ENCODE data around the gene POC1A.

- TF ChIP-seq CTCF (IDR thresholded peaks at IDR 0.05 in 2 of 3, conservative IDR thresholded peaks at IDR 0.05 in 1 of 3; ENCODE audit: control insufficient read depth in 2 of 3, extremely low read depth in 1 of 3, insufficient read depth in 1 of 3, low read depth in 3 of 3, low read length in 3 of 3) (no peak), SP1 (IDR thresholded peaks at IDR 0.05; ENCODE audit: low read depth, low read length) (no peak), EZH2 (IDR thresholded peaks at IDR 0.05; ENCODE audit: borderline replicate concordance, control insufficient read depth, low read depth, low read length) (no peak), JUND (IDR thresholded peaks at IDR 0.05; ENCODE audit: low read depth, low read length) (no peak), ATF3 (IDR thresholded peaks at IDR 0.05; ENCODE audit: borderline replicate concordance, extremely low read depth, low read depth, low read length) (no peak)
These were observed 67.8 kb downstream of the POC1A start for GRCh38 chr3:52086461-52086860.

All from GM12878 (cell line).